HEK293T (cell line): Measurements from ENCODE around the gene GXYLT2.

Experiments used
- BHLHE40 ChIP-seq: fragments of 450-650 bp; IDR thresholded peaks from 2 replicates; pipeline ENCODE4 v1.6.1; 2016; ENCODE audit warnings: mild to moderate bottlenecking, moderate library complexity, borderline replicate concordance
- NFRKB ChIP-seq: fragments of 450-650 bp; IDR thresholded peaks from 2 replicates; pipeline ENCODE4 v1.6.1; 2016; ENCODE audit warnings: mild to moderate bottlenecking, moderate library complexity

DNA sequence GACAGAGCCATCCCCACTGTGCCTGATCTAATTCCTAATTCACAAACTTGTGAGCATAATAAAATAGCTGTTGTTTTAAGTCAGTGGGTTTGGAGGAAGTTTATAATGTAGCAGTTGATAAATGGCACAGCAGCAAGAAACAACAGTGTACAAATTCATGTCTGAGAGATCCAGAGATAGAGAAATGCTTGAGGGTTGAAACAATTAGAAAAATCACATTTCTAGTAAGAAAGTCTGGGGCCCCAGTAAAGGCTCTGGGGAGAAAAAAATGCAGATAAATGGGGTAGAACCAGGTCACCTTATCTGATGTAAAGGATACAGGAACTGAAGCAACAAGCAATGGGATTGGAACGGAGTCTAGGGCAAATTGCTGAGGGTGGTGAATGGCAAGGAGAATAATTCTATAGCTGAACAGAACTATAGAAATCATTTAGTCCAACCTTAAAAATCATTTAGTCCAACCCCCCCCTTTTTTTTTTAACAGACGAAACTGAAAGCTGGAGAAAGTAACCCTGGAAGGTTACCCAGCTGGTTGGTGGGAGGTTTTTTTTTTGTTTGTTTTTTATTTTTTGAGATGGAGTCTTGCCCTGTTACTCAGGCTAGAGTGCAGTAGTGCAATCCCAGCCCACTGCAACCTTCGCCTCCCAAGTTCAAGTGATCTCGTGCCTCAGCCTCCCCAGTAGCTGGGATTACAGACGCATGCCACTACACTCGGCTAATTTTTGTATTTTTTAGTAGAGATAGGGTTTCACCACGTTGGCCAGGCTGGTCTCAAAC is 25.3 kb upstream of the GXYLT2 start:
- TF ChIP-seq NFRKB: no peak
- TF ChIP-seq BHLHE40: no peak
